HEK293 (cell line): Measurements from ENCODE around the gene LAMA5.

Experiments
- CTCF ChIA-PET: fragments of 350-600 bp; formaldehyde crosslinking; extraction: SDS; loops from one replicate; lab custom pipeline; 2021; ENCODE audit warnings: antibody characterized with exemption; lab: Yijun Ruan, JAX
- POLR2A ChIA-PET: fragments of 300-600 bp; formaldehyde crosslinking; extraction: SDS; loops from one replicate; lab custom pipeline; 2020; ENCODE audit warnings: antibody characterized with exemption, inconsistent platforms; lab: Yijun Ruan, JAX
- H3K27ac ChIP-seq: fragments of 200-500 bp; sonication (Bioruptor generic); 2 replicates; pipeline ENCODE4 v1.5.1; 2014; ENCODE audit warnings: low read depth, low read length, control low read depth, inconsistent platforms; ENCODE audit errors: extremely low read depth
- H3K36me3 ChIP-seq, 2 experiments: fragments of 200-500 bp in 1 of 2; sonication (Bioruptor generic) in 1 of 2; 1 replicate in 1 of 2; 2 replicates in 1 of 2; pipeline ENCODE4 v1.5.1; 2014 to 2017; ENCODE audit warnings: inconsistent platforms in 2 of 2, low read length in 2 of 2; ENCODE audit not compliant: control insufficient read depth in 2 of 2, insufficient read depth in 1 of 2
- H3K4me1 ChIP-seq: fragments of 200-500 bp; sonication (Bioruptor generic); 2 replicates; pipeline ENCODE4 v1.5.1; 2014; ENCODE audit warnings: mild to moderate bottlenecking, low read length, inconsistent platforms; ENCODE audit not compliant: control insufficient read depth, insufficient read depth
- H3K4me3 ChIP-seq: 2 replicates; pipeline ENCODE4 v1.5.1; 2011; ENCODE audit warnings: low read depth, mild to moderate bottlenecking, control low read depth, low read length, moderate library complexity
- H3K9me3 ChIP-seq: fragments of 200-500 bp; sonication (Bioruptor generic); 2 replicates; pipeline ENCODE4 v1.5.1; 2014; ENCODE audit warnings: low read depth, low read length, inconsistent platforms; ENCODE audit not compliant: control insufficient read depth, insufficient read depth
- BCL11A ChIP-seq: fragments of 450-650 bp; formaldehyde crosslinking; IDR thresholded peaks from 2 replicates; pipeline ENCODE4 v1.5.1; 2016; ENCODE audit warnings: low read depth, missing biosample characterization, missing genetic modification characterization
- GLIS2 ChIP-seq: fragments of 450-650 bp; formaldehyde crosslinking; IDR thresholded peaks from 2 replicates; pipeline ENCODE4 v1.5.1; 2016; ENCODE audit warnings: missing biosample characterization, missing genetic modification characterization
- HOXD13 ChIP-seq: sonication (generic); formaldehyde crosslinking; IDR thresholded peaks from 2 replicates; pipeline ENCODE4 v1.8.0; 2022; ENCODE audit warnings: missing genetic modification reagents, borderline replicate concordance
- KLF16 ChIP-seq: fragments of 450-650 bp; formaldehyde crosslinking; IDR thresholded peaks from 2 replicates; pipeline ENCODE4 v1.5.1; 2017; ENCODE audit warnings: missing biosample characterization, missing genetic modification characterization
- ZBTB8A ChIP-seq: fragments of 450-650 bp; formaldehyde crosslinking; IDR thresholded peaks from 2 replicates; pipeline ENCODE4 v1.5.1; 2016; ENCODE audit warnings: missing biosample characterization, missing genetic modification characterization
- ZNF121 ChIP-seq: fragments of 450-650 bp; formaldehyde crosslinking; IDR thresholded peaks from 2 replicates; pipeline ENCODE4 v1.5.1; 2016; ENCODE audit warnings: missing biosample characterization, missing genetic modification characterization
- ZNF146 ChIP-seq: fragments of 450-650 bp; formaldehyde crosslinking; IDR thresholded peaks from 2 replicates; pipeline ENCODE4 v1.5.1; 2016; ENCODE audit warnings: missing biosample characterization, missing genetic modification characterization
- ZNF214 ChIP-seq: fragments of 450-650 bp; formaldehyde crosslinking; IDR thresholded peaks from 2 replicates; pipeline ENCODE4 v1.5.1; 2017; ENCODE audit warnings: missing biosample characterization, mild to moderate bottlenecking, missing genetic modification characterization, borderline replicate concordance
- ZNF248 ChIP-seq: fragments of 450-650 bp; formaldehyde crosslinking; IDR thresholded peaks from 2 replicates; pipeline ENCODE4 v1.5.1; 2017; ENCODE audit warnings: missing biosample characterization, missing genetic modification characterization
- ZNF354C ChIP-seq: fragments of 450-650 bp; formaldehyde crosslinking; IDR thresholded peaks from 2 replicates; pipeline ENCODE4 v1.5.1; 2016; ENCODE audit warnings: missing biosample characterization, missing genetic modification characterization, low read depth, borderline replicate concordance
- ZNF423 ChIP-seq: fragments of 450-650 bp; formaldehyde crosslinking; IDR thresholded peaks from 2 replicates; pipeline ENCODE4 v1.5.1; 2016; ENCODE audit warnings: missing biosample characterization, missing genetic modification characterization
- ZNF426 ChIP-seq: fragments of 450-650 bp; formaldehyde crosslinking; IDR thresholded peaks from 2 replicates; pipeline ENCODE4 v1.5.1; 2017; ENCODE audit warnings: missing biosample characterization, missing genetic modification characterization, mild to moderate bottlenecking, inconsistent platforms, moderate library complexity
- ZNF544 ChIP-seq: fragments of 450-650 bp; formaldehyde crosslinking; IDR thresholded peaks from 2 replicates; pipeline ENCODE4 v1.5.0; 2017; ENCODE audit warnings: missing biosample characterization, missing genetic modification characterization
- ZNF571 ChIP-seq: fragments of 450-650 bp; formaldehyde crosslinking; IDR thresholded peaks from 2 replicates; pipeline ENCODE4 v1.5.0; 2017; ENCODE audit warnings: missing biosample characterization, missing genetic modification characterization
- ZNF670 ChIP-seq: fragments of 450-650 bp; formaldehyde crosslinking; IDR thresholded peaks from 2 replicates; pipeline ENCODE4 v1.5.1; 2016; ENCODE audit warnings: missing biosample characterization, missing genetic modification characterization, low read depth
- ZNF777 ChIP-seq: fragments of 450-650 bp; formaldehyde crosslinking; IDR thresholded peaks from 2 replicates; pipeline ENCODE4 v1.5.1; 2017; ENCODE audit warnings: missing biosample characterization, missing genetic modification characterization, borderline replicate concordance
- ZNF837 ChIP-seq: fragments of 450-650 bp; formaldehyde crosslinking; IDR thresholded peaks from 2 replicates; pipeline ENCODE4 v1.5.1; 2016; ENCODE audit warnings: missing biosample characterization, missing genetic modification characterization
- TF ChIP-seq, protein P1 (sequence below): fragments of 450-650 bp; formaldehyde crosslinking; IDR thresholded peaks from 2 replicates; pipeline ENCODE4 v1.5.1; 2016; ENCODE audit warnings: missing biosample characterization, missing genetic modification characterization
- TF ChIP-seq, protein P2 (sequence below): fragments of 450-650 bp; formaldehyde crosslinking; IDR thresholded peaks from 2 replicates; pipeline ENCODE4; 2016; ENCODE audit warnings: missing biosample characterization, missing genetic modification characterization

LAMA5 gene

DNA sequence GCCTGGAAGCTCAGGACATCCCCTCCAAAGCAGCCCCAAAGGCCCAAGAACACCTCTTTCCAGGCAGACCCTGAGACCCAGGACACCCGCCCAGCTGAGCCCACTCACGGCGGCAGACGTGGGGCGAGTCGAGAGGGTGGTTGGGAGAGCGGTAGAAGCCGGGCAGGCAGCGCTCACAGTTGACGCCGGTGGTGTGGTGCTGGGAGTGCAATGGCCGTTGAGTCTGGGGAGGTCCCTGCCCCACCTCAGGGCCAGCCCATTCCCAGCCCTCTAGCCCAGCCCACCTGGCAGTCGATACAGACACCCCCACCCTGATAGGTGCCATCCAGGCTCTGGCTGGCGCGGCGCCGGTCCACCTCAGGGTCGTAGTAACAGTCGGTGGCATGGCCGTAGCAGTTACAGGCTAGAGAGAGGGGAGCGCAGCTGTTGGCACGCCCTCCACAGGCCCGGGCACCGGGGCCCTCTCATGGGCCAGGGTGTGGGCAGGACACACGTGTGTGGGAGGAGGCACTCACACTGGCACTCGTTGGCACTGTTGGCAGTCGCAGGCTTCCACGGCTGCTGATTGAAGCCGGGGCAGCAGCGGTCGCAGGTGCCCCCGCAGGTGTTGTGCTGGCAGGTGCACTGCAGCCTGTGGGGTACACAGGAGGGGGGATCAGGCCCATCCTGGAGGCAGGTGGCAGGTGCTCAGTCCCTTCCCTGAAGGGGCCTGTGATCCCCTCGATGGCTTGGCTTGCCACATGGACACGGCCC lies 20.5 kb downstream of the LAMA5 start:
- Histone ChIP-seq H3K27ac (no peak overlapping the region), H3K4me1 (peaks cover 5% of the 10 kb centered on the region; the same call in 1 of the 2 replicates), H3K4me3 (no peak overlapping the region), H3K9me3 (no peaks in the 10 kb centered on the region), H3K36me3 (peaks cover 5 to 63% of the 10 kb centered on the region in 2 experiments; a peak in 2 of 3 replicates)
- POLR2A ChIA-PET, result interaction anchor here (1.4 kb wide), 1 partner anchor 36 kb away, joined by 3 read pairs; no protein-coding TSS in a partner anchor
- CTCF ChIA-PET, result interaction anchor here (0.6 kb wide), 2 partner anchors 26 to 36 kb away, joined by 5 to 6 read pairs; no protein-coding TSS in a partner anchor
- TF ChIP-seq HOXD13 (CRISPR knock-in tag) (no peak), ZBTB8A (tag by site-specific recombination) (no peak)
- TF ChIP-seq, protein P1, sequence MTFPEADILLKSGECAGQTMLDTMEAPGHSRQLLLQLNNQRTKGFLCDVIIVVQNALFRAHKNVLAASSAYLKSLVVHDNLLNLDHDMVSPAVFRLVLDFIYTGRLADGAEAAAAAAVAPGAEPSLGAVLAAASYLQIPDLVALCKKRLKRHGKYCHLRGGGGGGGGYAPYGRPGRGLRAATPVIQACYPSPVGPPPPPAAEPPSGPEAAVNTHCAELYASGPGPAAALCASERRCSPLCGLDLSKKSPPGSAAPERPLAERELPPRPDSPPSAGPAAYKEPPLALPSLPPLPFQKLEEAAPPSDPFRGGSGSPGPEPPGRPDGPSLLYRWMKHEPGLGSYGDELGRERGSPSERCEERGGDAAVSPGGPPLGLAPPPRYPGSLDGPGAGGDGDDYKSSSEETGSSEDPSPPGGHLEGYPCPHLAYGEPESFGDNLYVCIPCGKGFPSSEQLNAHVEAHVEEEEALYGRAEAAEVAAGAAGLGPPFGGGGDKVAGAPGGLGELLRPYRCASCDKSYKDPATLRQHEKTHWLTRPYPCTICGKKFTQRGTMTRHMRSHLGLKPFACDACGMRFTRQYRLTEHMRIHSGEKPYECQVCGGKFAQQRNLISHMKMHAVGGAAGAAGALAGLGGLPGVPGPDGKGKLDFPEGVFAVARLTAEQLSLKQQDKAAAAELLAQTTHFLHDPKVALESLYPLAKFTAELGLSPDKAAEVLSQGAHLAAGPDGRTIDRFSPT (tag by site-specific recombination), result peak; percentile 28; the same call in 1 of the 2 replicates
- TF ChIP-seq, all 188 proteins: peak for 1

DNA sequence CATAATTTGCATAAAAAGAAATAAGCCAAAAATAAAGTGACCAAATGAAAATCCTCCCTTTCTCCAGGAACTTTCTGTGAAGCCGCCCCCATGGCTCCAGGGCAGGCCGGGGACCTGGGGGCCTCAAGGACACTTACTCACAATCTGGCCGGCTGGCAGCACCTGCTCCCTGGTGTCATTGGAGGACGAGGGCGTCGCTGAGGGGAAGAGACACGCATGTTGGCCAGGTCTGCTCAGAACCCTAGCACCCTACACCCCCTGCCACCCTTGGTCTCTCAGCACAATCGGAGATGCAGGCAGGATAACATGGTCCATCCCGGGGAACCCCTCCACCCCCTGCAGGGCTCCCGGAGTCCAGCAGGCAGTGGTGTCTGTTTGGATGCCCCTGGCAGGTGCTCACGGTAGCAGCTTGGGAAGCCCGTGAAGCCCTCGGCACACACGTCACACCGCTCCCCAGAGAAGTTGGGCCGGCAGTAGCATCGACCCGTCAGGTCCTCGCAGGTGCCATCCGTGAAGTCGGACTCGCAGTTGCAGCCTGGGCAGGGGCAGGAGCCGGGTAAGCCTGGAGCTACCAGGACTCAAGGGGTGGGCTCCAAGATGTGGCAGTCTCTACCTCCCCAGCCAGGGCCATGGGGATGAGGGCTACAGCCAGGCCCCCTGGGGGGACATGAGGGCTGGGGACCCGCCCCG lies 21.3 kb downstream of the LAMA5 start:
- Histone ChIP-seq H3K27ac (no peak overlapping the region), H3K36me3 (peaks cover 5 to 61% of the 10 kb centered on the region in 2 experiments; a peak in 2 of 3 replicates), H3K4me3 (no peak overlapping the region), H3K9me3 (no peaks in the 10 kb centered on the region), H3K4me1 (peaks cover 5% of the 10 kb centered on the region; the same call in 1 of the 2 replicates)
- ChIA-PET POLR2A (no interaction called here), CTCF (interaction anchor here (0.6 to 1.0 kb wide), 4 partner anchors 26 to 37 kb away, joined by 5 to 6 read pairs (median 5); no protein-coding TSS in a partner anchor)
- TF ChIP-seq ZNF248 (no peak), ZNF544 (tag by site-specific recombination) (no peak), KLF16 (tag by site-specific recombination) (no peak), ZNF670 (tag by site-specific recombination) (no peak), ZNF214 (no peak), ZNF423 (tag by site-specific recombination) (no peak), BCL11A (no peak), ZNF121 (tag by site-specific recombination) (no peak), ZNF146 (tag by site-specific recombination) (no peak), ZNF426 (no peak), ZNF777 (tag by site-specific recombination) (no peak), ZNF571 (tag by site-specific recombination) (no peak), ZNF354C (no peak), GLIS2 (tag by site-specific recombination) (no peak), ZNF837 (tag by site-specific recombination) (no peak)
- TF ChIP-seq, protein P2, sequence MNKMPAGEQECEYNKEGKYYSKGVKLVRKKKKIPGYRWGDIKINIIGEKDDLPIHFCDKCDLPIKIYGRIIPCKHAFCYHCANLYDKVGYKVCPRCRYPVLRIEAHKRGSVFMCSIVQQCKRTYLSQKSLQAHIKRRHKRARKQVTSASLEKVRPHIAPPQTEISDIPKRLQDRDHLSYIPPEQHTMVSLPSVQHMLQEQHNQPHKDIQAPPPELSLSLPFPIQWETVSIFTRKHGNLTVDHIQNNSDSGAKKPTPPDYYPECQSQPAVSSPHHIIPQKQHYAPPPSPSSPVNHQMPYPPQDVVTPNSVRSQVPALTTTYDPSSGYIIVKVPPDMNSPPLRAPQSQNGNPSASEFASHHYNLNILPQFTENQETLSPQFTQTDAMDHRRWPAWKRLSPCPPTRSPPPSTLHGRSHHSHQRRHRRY (tag by site-specific recombination), result no peak
